NOMO-1 treated with dmso at 0.1 percent for 144 hours (cell line): ENCODE data around the gene IL4R.

Source experiments
- DNase-seq: peaks from one replicate; lab custom pipeline; 2025; ENCODE audit not compliant: unreplicated experiment; lab: John Stamatoyannopoulos, UW

IL4R gene

GRCh38 chr16:27314161-27314723 lies 468 bp downstream of the IL4R start:
- no peak for DNase-seq

- no peak for DNase-seq
Observed at GRCh38 chr16:27314986-27315332, 1.2 kb downstream of the IL4R start.

GRCh38 chr16:27315333-27316037 lies 1.7 kb downstream of the IL4R start:
- peak; percentile 47 for DNase-seq

- DNase-seq: no peak
Observed at GRCh38 chr16:27316038-27316680, 2.4 kb downstream of the IL4R start.

GRCh38 chr16:27317320-27317719 lies 3.5 kb downstream of the IL4R start:
- DNase-seq: no peak

- DNase-seq: no peak
Observed at GRCh38 chr16:27317738-27318391, 4.1 kb downstream of the IL4R start.

GRCh38 chr16:27318392-27319256 lies 4.8 kb downstream of the IL4R start:
- peak; percentile 79 for DNase-seq

- DNase-seq: no peak
Observed at GRCh38 chr16:27319257-27319965, 5.6 kb downstream of the IL4R start.

- DNase-seq: no peak
Observed at GRCh38 chr16:27320261-27321012, 6.7 kb downstream of the IL4R start.

- DNase-seq: no peak
Observed at GRCh38 chr16:27321013-27321915, 7.5 kb downstream of the IL4R start.

GRCh38 chr16:27322858-27323780 lies 9.3 kb downstream of the IL4R start:
- no peak for DNase-seq

GRCh38 chr16:27323781-27324561 lies 10.2 kb downstream of the IL4R start:
- no peak for DNase-seq

- no peak for DNase-seq
Observed at GRCh38 chr16:27324851-27325301, 11.1 kb downstream of the IL4R start.

GRCh38 chr16:27325736-27326135 lies 12.0 kb downstream of the IL4R start:
- DNase-seq: no peak

- DNase-seq: no peak
Observed at GRCh38 chr16:27326251-27326650, 12.5 kb downstream of the IL4R start.

GRCh38 chr16:27326738-27327585 lies 13.2 kb downstream of the IL4R start:
- peak; percentile 67 for DNase-seq
